Glutamatergic neuron (in vitro differentiated cells): ENCODE results near the gene HSPA2. TPM values are rescaled to one million over a fixed set of nuclear protein-coding genes. Genes with fewer than 3 reads are reported as not detected.
A peak's percentile ranks its signal among the peaks of the same experiment; 100 is the strongest.

ENCODE experiments used
- DNase-seq: peaks from one replicate; pipeline ENCODE4 v3.0.0; 2022
- H3K27ac Mint-ChIP-seq: one replicate; pipeline ENCODE4 v1.8.0; 2020; ENCODE audit warnings: mild to moderate bottlenecking, mixed read lengths, inconsistent platforms; ENCODE audit not compliant: unreplicated experiment
- H3K27me3 Mint-ChIP-seq: one replicate; pipeline ENCODE4 v1.8.0; 2020; ENCODE audit warnings: mild to moderate bottlenecking, moderate library complexity, mixed read lengths, inconsistent platforms; ENCODE audit not compliant: unreplicated experiment
- H3K36me3 Mint-ChIP-seq: one replicate; pipeline ENCODE4 v1.8.0; 2020; ENCODE audit warnings: mild to moderate bottlenecking, mixed read lengths, inconsistent platforms; ENCODE audit not compliant: unreplicated experiment
- H3K4me1 Mint-ChIP-seq: one replicate; pipeline ENCODE4 v1.8.0; 2020; ENCODE audit warnings: mild to moderate bottlenecking, low read depth, mixed read lengths, inconsistent platforms; ENCODE audit not compliant: unreplicated experiment
- H3K4me3 Mint-ChIP-seq: one replicate; pipeline ENCODE4 v1.8.0; 2020; ENCODE audit warnings: mild to moderate bottlenecking, mixed read lengths, inconsistent platforms; ENCODE audit not compliant: unreplicated experiment
- H3K9me3 Mint-ChIP-seq: one replicate; pipeline ENCODE4 v1.8.0; 2020; ENCODE audit warnings: mild to moderate bottlenecking, moderate library complexity, mixed read lengths, inconsistent platforms; ENCODE audit not compliant: unreplicated experiment
- CTCF ChIP-seq: fragments of 200-600 bp; sonication (generic); IDR thresholded peaks from one replicate; pipeline ENCODE4 v1.5.0; 2021; ENCODE audit not compliant: partially characterized antibody, unreplicated experiment
- total RNA-seq: library from RNA; stranded (reverse); fragmentation: NEBNext Ultra II Directional; extraction: Animal tissue kit (Norgen Biotek cat#: 25700); gene quantifications from one replicate; pipeline ENCODE4 v1.2.1, GENCODE V29; 2021; ENCODE audit not compliant: unreplicated experiment

The HSPA2 gene
- total RNA-seq, 1 donor from 2014 or later = 23.9 TPM

- no peaks in the 10 kb centered on the region for H3K36me3 Mint-ChIP-seq
- peaks cover 13% of the 10 kb centered on the region for H3K4me1 Mint-ChIP-seq
- no peak for TF ChIP-seq CTCF
- H3K4me3 Mint-ChIP-seq = peak overlapping the region; percentile 85
- H3K9me3 Mint-ChIP-seq = peaks cover 7% of the 10 kb centered on the region
- DNase-seq = peak; percentile 40
- H3K27ac Mint-ChIP-seq = peak overlapping the region; percentile 64
- peaks cover 14% of the 10 kb centered on the region for H3K27me3 Mint-ChIP-seq
These were observed 875 bp downstream of the HSPA2 start for GRCh38 chr14:64541261-64541971.

- Mint-ChIP-seq H3K27ac (peak overlapping the region; percentile 70), H3K4me1 (peaks cover 13% of the 10 kb centered on the region), H3K9me3 (peaks cover 7% of the 10 kb centered on the region), H3K27me3 (peaks cover 14% of the 10 kb centered on the region), H3K4me3 (peak overlapping the region; percentile 85), H3K36me3 (no peaks in the 10 kb centered on the region)
- TF ChIP-seq CTCF = no peak
- peak; percentile 24 for DNase-seq
These were observed 1.7 kb downstream of the HSPA2 start for GRCh38 chr14:64541972-64542835.

GRCh38 chr14:64542836-64543201, 2.3 kb downstream of the HSPA2 start:
- DNase-seq = no peak
- no peaks in the 10 kb centered on the region for H3K36me3 Mint-ChIP-seq
- H3K9me3 Mint-ChIP-seq = peaks cover 7% of the 10 kb centered on the region
- TF ChIP-seq CTCF = no peak
- peak overlapping the region; percentile 85 for H3K4me3 Mint-ChIP-seq
- peaks cover 13% of the 10 kb centered on the region for H3K4me1 Mint-ChIP-seq
- peaks cover 14% of the 10 kb centered on the region for H3K27me3 Mint-ChIP-seq
- H3K27ac Mint-ChIP-seq = peak overlapping the region; percentile 70

GRCh38 chr14:64544607-64545312, 4.2 kb downstream of the HSPA2 start:
- Mint-ChIP-seq H3K4me1 (peaks cover 20% of the 10 kb centered on the region), H3K27ac (no peak overlapping the region), H3K9me3 (peaks cover 5% of the 10 kb centered on the region), H3K4me3 (peak overlapping the region; percentile 68), H3K36me3 (no peaks in the 10 kb centered on the region), H3K27me3 (peaks cover 18% of the 10 kb centered on the region)
- TF ChIP-seq CTCF = no peak
- no peak for DNase-seq
